ENCODE data around the gene NUDT22.
A peak's percentile ranks its signal among the peaks of the same experiment; 100 is the strongest.

NUDT22 gene

GRCh38 chr11:64204464-64204989, 21.5 kb upstream of the NUDT22 start:
- DNase-seq (ENCODE audit: low spot score): peak; percentile 86
- in situ Hi-C loops (cut with MboI; ENCODE audit: low sequenced_read_pairs, unreplicated experiment): no loop called here
- TF ChIP-seq CTCF (IDR thresholded peaks at IDR 0.05; ENCODE audit: borderline replicate concordance, control extremely low read depth, extremely low read depth, insufficient read depth, missing control alignments): peak; percentile 50

DNA sequence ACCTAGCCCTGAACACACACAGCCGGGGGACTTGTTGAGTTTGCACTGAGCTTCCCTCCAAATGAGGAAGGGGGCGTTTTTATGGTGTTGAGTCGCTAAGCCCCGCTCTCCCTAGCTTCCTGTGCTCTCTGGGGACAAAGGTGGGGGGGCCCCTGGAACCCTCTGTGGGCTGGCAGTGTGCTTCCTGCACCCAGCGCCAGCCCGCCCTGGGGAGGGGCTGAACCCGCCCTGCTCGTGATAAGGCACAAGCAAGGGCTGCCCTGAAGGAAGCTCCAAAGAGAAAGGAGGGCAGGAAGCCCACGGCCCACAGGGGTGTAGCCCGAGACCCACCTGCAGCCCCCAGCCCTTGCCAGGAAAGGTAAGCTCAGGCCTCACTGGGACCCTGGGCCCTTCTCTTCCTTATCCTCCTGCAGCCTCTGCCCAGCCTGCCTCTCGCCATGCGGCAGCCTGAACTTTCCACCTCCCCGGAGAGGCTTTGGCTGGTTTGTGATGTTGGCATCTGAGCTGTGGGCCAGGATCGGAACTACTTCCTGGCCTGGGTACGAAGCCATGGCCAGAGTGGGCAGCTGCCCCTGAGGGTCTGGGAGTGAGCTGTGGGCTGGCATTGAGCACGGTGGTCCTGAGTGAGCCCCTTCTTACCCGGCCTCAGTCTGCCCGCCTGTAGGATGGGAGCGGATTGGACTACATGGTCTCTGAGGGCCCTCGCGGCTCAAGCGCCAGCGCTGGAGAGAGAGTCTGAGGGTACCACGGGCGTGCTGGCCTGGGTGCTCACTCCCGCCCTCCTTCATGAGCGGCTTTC, 19.4 kb upstream of the NUDT22 start, which contains the start of gene FERMT3:
Gene FERMT3 (plus strand): TSS at position 265 of the 799 bp plus-strand sequence. CDS start 644 bp downstream, outside the sequence.
- DNase-seq (ENCODE audit: low spot score): peak; percentile 75

DNA sequence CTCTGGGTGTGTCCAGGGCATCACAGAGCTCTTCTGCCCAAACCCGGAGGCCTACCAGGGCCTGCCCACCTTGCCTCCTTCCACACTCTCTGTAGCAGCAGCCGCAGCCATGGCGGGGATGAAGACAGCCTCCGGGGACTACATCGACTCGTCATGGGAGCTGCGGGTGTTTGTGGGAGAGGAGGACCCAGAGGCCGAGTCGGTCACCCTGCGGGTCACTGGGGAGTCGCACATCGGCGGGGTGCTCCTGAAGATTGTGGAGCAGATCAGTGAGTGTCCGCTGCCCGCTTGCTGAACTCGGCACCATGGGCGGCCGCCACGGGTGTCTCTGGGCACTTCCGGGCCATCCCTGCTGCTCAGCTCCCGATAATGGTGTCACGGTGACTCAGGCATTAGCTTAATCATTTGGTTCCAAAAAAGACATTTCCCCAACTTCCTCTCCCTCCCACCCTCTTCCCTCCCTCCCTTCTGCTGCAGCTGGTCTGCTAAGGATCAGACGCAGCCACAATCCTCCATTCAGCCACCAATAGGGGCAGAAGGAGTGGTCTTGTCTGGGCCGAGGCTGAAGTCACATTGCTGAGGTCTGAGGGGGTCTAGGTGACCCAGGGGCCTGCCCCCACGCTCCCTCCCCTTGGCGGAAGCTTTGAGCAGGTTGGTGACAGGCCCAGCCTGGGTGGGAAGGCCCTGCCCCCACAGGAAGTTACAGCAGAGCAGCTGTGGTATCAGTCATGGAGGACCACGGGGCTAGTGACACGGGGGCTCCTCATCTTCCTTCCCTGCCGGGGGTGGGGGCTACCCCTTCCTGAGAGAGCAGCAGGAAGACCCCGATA, 18.6 kb upstream of the NUDT22 start:
- TF ChIP-seq CTCF (IDR thresholded peaks at IDR 0.05; ENCODE audit: borderline replicate concordance, control extremely low read depth, extremely low read depth, insufficient read depth, missing control alignments): no peak
- DNase-seq (ENCODE audit: low spot score): peak; percentile 94
- in situ Hi-C loops (cut with MboI; ENCODE audit: low sequenced_read_pairs, unreplicated experiment): no loop called here

More for the DNA sequence above, 19.4 kb upstream of the NUDT22 start, which contains the start of gene FERMT3:
- no peak for TF ChIP-seq CTCF (IDR thresholded peaks at IDR 0.05; ENCODE audit: borderline replicate concordance, control extremely low read depth, extremely low read depth, insufficient read depth, missing control alignments)
- in situ Hi-C loops (cut with MboI; ENCODE audit: low sequenced_read_pairs, unreplicated experiment): no loop called here

- no peak for DNase-seq (ENCODE audit: low spot score)
- no peak for TF ChIP-seq CTCF (IDR thresholded peaks at IDR 0.05; ENCODE audit: borderline replicate concordance, control extremely low read depth, extremely low read depth, insufficient read depth, missing control alignments)
- in situ Hi-C loops (cut with MboI; ENCODE audit: low sequenced_read_pairs, unreplicated experiment): no loop called here
Observed at GRCh38 chr11:64208086-64208795, 17.8 kb upstream of the NUDT22 start.

GRCh38 chr11:64208796-64209562, 17.1 kb upstream of the NUDT22 start:
- in situ Hi-C loops (cut with MboI; ENCODE audit: low sequenced_read_pairs, unreplicated experiment): no loop called here
- DNase-seq (ENCODE audit: low spot score): no peak
- no peak for TF ChIP-seq CTCF (IDR thresholded peaks at IDR 0.05; ENCODE audit: borderline replicate concordance, control extremely low read depth, extremely low read depth, insufficient read depth, missing control alignments)

Measured in GM13976 (cell line).